HepG2 (cell line): Measurements from ENCODE around the gene RAB40C. TPM values are rescaled to one million over a fixed set of nuclear protein-coding genes. Genes with fewer than 3 reads are reported as not detected.

ENCODE experiments used
- AGO1 ChIP-seq: fragments of 200-400 bp; formaldehyde crosslinking; IDR thresholded peaks from 2 replicates; pipeline ENCODE4 v1.6.1; 2017; ENCODE audit warnings: mild to moderate bottlenecking, low read depth, low read length, moderate library complexity; ENCODE audit not compliant: poor library complexity, severe bottlenecking
- ARID2 ChIP-seq: sonication (generic); formaldehyde crosslinking; IDR thresholded peaks from 2 replicates; pipeline ENCODE4 v1.8.1; 2022; ENCODE audit warnings: mild to moderate bottlenecking, missing genetic modification reagents, borderline replicate concordance
- DNMT1 ChIP-seq: sonication (generic); formaldehyde crosslinking; IDR thresholded peaks from 2 replicates; pipeline ENCODE4 v1.5.1; 2020; ENCODE audit warnings: mild to moderate bottlenecking, missing genetic modification reagents
- FOSL1 ChIP-seq: sonication (generic); formaldehyde crosslinking; IDR thresholded peaks from 2 replicates; pipeline ENCODE4 v1.9.0; 2021; ENCODE audit warnings: missing genetic modification reagents, borderline replicate concordance
- HNRNPK ChIP-seq: fragments of 200-400 bp; formaldehyde crosslinking; IDR thresholded peaks from 2 replicates; pipeline ENCODE4 v1.6.1; 2018; ENCODE audit warnings: low read length, low read depth, moderate library complexity, mild to moderate bottlenecking; ENCODE audit not compliant: poor library complexity, severe bottlenecking
- JARID2 ChIP-seq: sonication (generic); formaldehyde crosslinking; IDR thresholded peaks from 2 replicates; pipeline ENCODE4 v1.8.1; 2023; ENCODE audit warnings: missing genetic modification reagents, inconsistent platforms; ENCODE audit not compliant: insufficient replicate concordance
- NCOA2 ChIP-seq: sonication (generic); formaldehyde crosslinking; IDR thresholded peaks from 2 replicates; pipeline ENCODE4 v1.8.0; 2022; ENCODE audit warnings: inconsistent platforms
- SAFB2 ChIP-seq: sonication (generic); formaldehyde crosslinking; IDR thresholded peaks from 2 replicates; pipeline ENCODE4 v1.5.1; 2020; ENCODE audit warnings: missing genetic modification reagents, low read depth, mild to moderate bottlenecking, borderline replicate concordance
- SIX4 ChIP-seq: sonication (generic); formaldehyde crosslinking; IDR thresholded peaks from 2 replicates; pipeline ENCODE4 v1.4.0; 2020; ENCODE audit warnings: missing genetic modification reagents
- SMAD9 ChIP-seq: sonication (generic); formaldehyde crosslinking; IDR thresholded peaks from 2 replicates; pipeline ENCODE4 v1.5.1; 2020; ENCODE audit warnings: mild to moderate bottlenecking, missing genetic modification reagents
- TARDBP ChIP-seq: sonication (generic); formaldehyde crosslinking; IDR thresholded peaks from 2 replicates; pipeline ENCODE4 v1.8.0; 2022; ENCODE audit warnings: mild to moderate bottlenecking, missing genetic modification reagents
- TBX3 ChIP-seq: fragments of 450-650 bp; IDR thresholded peaks from 2 replicates; pipeline ENCODE4 v1.6.1; 2017; ENCODE audit warnings: antibody characterized with exemption, mild to moderate bottlenecking, inconsistent platforms, borderline replicate concordance
- TOPORS ChIP-seq: sonication (generic); formaldehyde crosslinking; IDR thresholded peaks from 2 replicates; pipeline ENCODE4 v1.8.0; 2023; ENCODE audit warnings: mild to moderate bottlenecking, missing genetic modification reagents
- ZFP90 ChIP-seq: sonication (generic); formaldehyde crosslinking; IDR thresholded peaks from 2 replicates; pipeline ENCODE4 v1.8.0; 2022; ENCODE audit warnings: missing genetic modification reagents, mild to moderate bottlenecking, inconsistent platforms, borderline replicate concordance
- ZNF225 ChIP-seq: sonication (generic); formaldehyde crosslinking; IDR thresholded peaks from 2 replicates; pipeline ENCODE4 v1.4.0; 2020; ENCODE audit warnings: mild to moderate bottlenecking, missing genetic modification reagents
- ZNF441 ChIP-seq: sonication (generic); formaldehyde crosslinking; IDR thresholded peaks from 2 replicates; pipeline ENCODE4 v1.7.0; 2021; ENCODE audit warnings: missing genetic modification reagents, borderline replicate concordance
- ZNF577 ChIP-seq: sonication (generic); formaldehyde crosslinking; IDR thresholded peaks from 2 replicates; pipeline ENCODE4 v1.4.0; 2020; ENCODE audit warnings: mild to moderate bottlenecking, low read depth, missing genetic modification reagents, borderline replicate concordance
- ZNF879 ChIP-seq: sonication (generic); formaldehyde crosslinking; IDR thresholded peaks from 2 replicates; pipeline ENCODE4 v1.8.1; 2023; ENCODE audit warnings: missing genetic modification reagents
- polyA plus RNA-seq, 8 experiments: library from polyadenylated mRNA; depleted of rRNA in 3 of 8; stranded (reverse) in 7 of 8; unstranded in 1 of 8; fragments of >200 nt; fragmentation: Illumina TruSeq in 4 of 8; extraction: Trizol in 4 of 8; gene quantifications; 2 replicates each; pipeline versions ENCODE4 v1.2.1 to v1.2.3, GENCODE V29; 2011 to 2016; ENCODE audit warnings: low read depth in 4 of 8, missing spikeins in 1 of 8, mixed read lengths in 1 of 8; ENCODE audit not compliant: insufficient read depth in 1 of 8
- total RNA-seq, 5 experiments: library from RNA; depleted of rRNA; stranded (reverse); fragments of >200 nt; fragmentation: Illumina TruSeq; extraction: Trizol; gene quantifications; 2 replicates each; pipeline ENCODE4 v1.2.3, GENCODE V29; 2016; ENCODE audit warnings: low read depth in 1 of 5
- TF ChIP-seq, protein P1 (sequence below): IDR thresholded peaks from 2 replicates; pipeline ENCODE4 v1.6.1; 2012; ENCODE audit warnings: low read depth, low read length, improper control_type of control experiment
- TF ChIP-seq, protein P2 (sequence below): sonication (generic); formaldehyde crosslinking; IDR thresholded peaks from 2 replicates; pipeline ENCODE4 v1.5.0; 2020; ENCODE audit warnings: missing genetic modification reagents
- TF ChIP-seq, protein P3 (sequence below): sonication (generic); formaldehyde crosslinking; conservative IDR thresholded peaks from 2 replicates; pipeline ENCODE4 v1.8.0; 2022; ENCODE audit warnings: mild to moderate bottlenecking, moderate library complexity, missing genetic modification reagents
- TF ChIP-seq, protein P4 (sequence below): sonication (generic); formaldehyde crosslinking; IDR thresholded peaks from 2 replicates; pipeline ENCODE4 v1.4.0; 2020; ENCODE audit warnings: missing genetic modification reagents, borderline replicate concordance

RAB40C gene
- total and polyA plus RNA-seq, 2 of the 13 experiments (the other 11 are each of a cell fraction or from before 2014, with no cell fraction given): 7.7 to 11.5 TPM

DNA sequence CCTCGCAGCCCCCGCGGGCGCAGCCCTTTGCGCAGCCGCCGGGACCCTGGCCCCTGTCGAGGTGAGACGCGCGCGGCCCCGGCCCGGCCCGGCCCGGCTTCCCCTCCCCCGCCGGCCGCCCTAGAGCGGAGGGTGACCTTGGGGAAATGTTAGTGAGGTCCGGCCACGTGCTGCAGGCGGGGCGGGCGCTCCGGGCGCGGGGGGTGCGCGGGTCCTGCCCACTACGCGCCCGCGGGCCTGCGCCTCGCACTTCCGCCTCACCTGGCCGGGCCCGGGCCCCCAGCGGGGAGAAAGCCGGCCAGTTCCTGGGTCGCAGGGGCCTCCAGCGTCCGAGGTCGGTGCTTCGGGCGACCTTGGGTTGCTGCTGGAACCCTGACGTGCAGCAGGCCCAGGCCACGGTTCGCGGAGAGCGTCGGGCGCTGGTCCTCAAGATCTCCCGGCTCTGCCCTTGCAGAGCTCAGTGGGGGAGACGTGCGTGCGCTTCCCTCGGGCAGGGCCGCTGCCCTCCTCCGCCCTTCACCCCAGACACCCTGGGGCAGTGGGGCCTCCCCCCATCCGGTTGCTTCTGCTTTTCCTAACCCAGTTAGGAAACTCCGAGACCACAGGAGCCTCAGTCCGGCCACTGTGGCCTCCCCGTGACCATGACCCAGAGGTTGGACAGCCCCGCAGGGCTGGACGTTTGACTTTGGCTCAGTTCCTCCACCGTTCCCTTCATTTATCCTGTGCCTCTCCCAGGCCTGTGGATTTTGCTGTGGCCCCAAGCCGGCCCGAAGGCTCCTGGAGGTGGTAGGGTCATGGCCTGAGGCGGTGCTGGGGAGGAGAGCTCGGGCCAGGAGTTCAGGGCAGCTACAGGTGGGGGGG, 52.6 kb downstream of the RAB40C start (continued):
- no peak for TF ChIP-seq JARID2 (CRISPR knock-in tag)
- TF ChIP-seq TARDBP (CRISPR knock-in tag): peak; percentile 55; the same call in 1 of the 2 replicates
- TF ChIP-seq, protein P1, sequence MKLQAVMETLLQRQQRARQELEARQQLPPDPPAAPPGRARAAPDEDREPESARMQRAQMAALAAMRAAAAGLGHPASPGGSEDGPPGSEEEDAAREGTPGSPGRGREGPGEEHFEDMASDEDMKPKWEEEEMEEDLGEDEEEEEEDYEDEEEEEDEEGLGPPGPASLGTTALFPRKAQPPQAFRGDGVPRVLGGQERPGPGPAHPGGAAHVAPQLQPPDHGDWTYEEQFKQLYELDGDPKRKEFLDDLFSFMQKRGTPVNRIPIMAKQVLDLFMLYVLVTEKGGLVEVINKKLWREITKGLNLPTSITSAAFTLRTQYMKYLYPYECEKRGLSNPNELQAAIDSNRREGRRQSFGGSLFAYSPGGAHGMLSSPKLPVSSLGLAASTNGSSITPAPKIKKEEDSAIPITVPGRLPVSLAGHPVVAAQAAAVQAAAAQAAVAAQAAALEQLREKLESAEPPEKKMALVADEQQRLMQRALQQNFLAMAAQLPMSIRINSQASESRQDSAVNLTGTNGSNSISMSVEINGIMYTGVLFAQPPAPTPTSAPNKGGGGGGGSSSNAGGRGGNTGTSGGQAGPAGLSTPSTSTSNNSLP: no peak
- no peak for TF ChIP-seq ZNF225 (CRISPR knock-in tag)
- no peak for TF ChIP-seq FOSL1 (CRISPR knock-in tag)
- TF ChIP-seq TBX3: no peak
- peak; percentile 82; the same call in 1 of the 2 replicates for TF ChIP-seq TOPORS (CRISPR knock-in tag)
- no peak for TF ChIP-seq ZNF879 (CRISPR knock-in tag)
- TF ChIP-seq ZFP90: peak; percentile 24; the same call in 1 of the 2 replicates
- TF ChIP-seq, protein P2, sequence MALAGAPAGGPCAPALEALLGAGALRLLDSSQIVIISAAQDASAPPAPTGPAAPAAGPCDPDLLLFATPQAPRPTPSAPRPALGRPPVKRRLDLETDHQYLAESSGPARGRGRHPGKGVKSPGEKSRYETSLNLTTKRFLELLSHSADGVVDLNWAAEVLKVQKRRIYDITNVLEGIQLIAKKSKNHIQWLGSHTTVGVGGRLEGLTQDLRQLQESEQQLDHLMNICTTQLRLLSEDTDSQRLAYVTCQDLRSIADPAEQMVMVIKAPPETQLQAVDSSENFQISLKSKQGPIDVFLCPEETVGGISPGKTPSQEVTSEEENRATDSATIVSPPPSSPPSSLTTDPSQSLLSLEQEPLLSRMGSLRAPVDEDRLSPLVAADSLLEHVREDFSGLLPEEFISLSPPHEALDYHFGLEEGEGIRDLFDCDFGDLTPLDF (CRISPR knock-in tag): 0 out of 2 replicates have a peak, but pooled peaks have one; percentile 46
- TF ChIP-seq AGO1: no peak
- TF ChIP-seq SMAD9 (CRISPR knock-in tag): no peak
- no peak; the same call in 1 of the 2 replicates for TF ChIP-seq NCOA2 (CRISPR knock-in tag)
- no peak for TF ChIP-seq HNRNPK
- TF ChIP-seq ZNF577 (CRISPR knock-in tag): no peak
- TF ChIP-seq DNMT1 (CRISPR knock-in tag): no peak
- TF ChIP-seq, protein P3, sequence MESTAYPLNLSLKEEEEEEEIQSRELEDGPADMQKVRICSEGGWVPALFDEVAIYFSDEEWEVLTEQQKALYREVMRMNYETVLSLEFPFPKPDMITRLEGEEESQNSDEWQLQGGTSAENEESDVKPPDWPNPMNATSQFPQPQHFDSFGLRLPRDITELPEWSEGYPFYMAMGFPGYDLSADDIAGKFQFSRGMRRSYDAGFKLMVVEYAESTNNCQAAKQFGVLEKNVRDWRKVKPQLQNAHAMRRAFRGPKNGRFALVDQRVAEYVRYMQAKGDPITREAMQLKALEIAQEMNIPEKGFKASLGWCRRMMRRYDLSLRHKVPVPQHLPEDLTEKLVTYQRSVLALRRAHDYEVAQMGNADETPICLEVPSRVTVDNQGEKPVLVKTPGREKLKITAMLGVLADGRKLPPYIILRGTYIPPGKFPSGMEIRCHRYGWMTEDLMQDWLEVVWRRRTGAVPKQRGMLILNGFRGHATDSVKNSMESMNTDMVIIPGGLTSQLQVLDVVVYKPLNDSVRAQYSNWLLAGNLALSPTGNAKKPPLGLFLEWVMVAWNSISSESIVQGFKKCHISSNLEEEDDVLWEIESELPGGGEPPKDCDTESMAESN (CRISPR knock-in tag): peak; percentile 71
- no peak for TF ChIP-seq ARID2 (CRISPR knock-in tag)
- TF ChIP-seq SIX4: peak; percentile 41; the same call in 1 of the 2 replicates
- TF ChIP-seq, protein P4, sequence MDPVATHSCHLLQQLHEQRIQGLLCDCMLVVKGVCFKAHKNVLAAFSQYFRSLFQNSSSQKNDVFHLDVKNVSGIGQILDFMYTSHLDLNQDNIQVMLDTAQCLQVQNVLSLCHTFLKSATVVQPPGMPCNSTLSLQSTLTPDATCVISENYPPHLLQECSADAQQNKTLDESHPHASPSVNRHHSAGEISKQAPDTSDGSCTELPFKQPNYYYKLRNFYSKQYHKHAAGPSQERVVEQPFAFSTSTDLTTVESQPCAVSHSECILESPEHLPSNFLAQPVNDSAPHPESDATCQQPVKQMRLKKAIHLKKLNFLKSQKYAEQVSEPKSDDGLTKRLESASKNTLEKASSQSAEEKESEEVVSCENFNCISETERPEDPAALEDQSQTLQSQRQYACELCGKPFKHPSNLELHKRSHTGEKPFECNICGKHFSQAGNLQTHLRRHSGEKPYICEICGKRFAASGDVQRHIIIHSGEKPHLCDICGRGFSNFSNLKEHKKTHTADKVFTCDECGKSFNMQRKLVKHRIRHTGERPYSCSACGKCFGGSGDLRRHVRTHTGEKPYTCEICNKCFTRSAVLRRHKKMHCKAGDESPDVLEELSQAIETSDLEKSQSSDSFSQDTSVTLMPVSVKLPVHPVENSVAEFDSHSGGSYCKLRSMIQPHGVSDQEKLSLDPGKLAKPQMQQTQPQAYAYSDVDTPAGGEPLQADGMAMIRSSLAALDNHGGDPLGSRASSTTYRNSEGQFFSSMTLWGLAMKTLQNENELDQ: no peak
- TF ChIP-seq SAFB2 (CRISPR knock-in tag): no peak
- no peak for TF ChIP-seq ZNF441 (CRISPR knock-in tag)
